Stimulated activated CD8-positive, alpha-beta memory T cell treated with anti-CD3 and anti-CD28 coated beads, Interleukin-7, amount 100 ng/mL, for 48 hours (primary cell): ENCODE results near the gene P2RY8.
"Not testable (repeated sequence)": the region's sequence is repeated elsewhere in the genome, so short reads cannot be mapped to it uniquely, and the experiment has no call there.

Experiments used
- DNase-seq, 2 donors: peaks; one replicate each; pipeline ENCODE4 v3.0.0-alpha.2; 2020; ENCODE audit warnings: low read depth in 1 of 2; ENCODE audit errors: extremely low read depth in 1 of 2

P2RY8 gene

GRCh38 chrX:1466232-1466661, 70.7 kb downstream of the P2RY8 start:
- no peak for DNase-seq

GRCh38 chrX:1465286-1466231, 71.4 kb downstream of the P2RY8 start:
- DNase-seq, result no peak

- DNase-seq, result no peak
Observed at GRCh38 chrX:1464971-1465285, 72.1 kb downstream of the P2RY8 start.

- DNase-seq, result peak in 1 of 2 donors; percentile 36
Observed at GRCh38 chrX:1464041-1464970, 72.7 kb downstream of the P2RY8 start.

- no peak for DNase-seq
Observed at GRCh38 chrX:1463581-1463980, 73.4 kb downstream of the P2RY8 start.

- peak; percentile 39 to 79 for DNase-seq
Observed at GRCh38 chrX:1462596-1463251, 74.3 kb downstream of the P2RY8 start.

- no peak for DNase-seq
Observed at GRCh38 chrX:1462110-1462509, 74.9 kb downstream of the P2RY8 start.

- DNase-seq, result no peak
Observed at GRCh38 chrX:1455948-1456280, 81.1 kb downstream of the P2RY8 start.

GRCh38 chrX:1453951-1454785, 82.8 kb downstream of the P2RY8 start:
- DNase-seq, result peak; percentile 72 to 77

GRCh38 chrX:1453395-1453783, 83.6 kb downstream of the P2RY8 start:
- DNase-seq, result peak in 1 of 2 donors; percentile 44

- DNase-seq, result peak; percentile 99 to 100
Observed at GRCh38 chrX:1452516-1453394, 84.2 kb downstream of the P2RY8 start, which contains the start of gene ASMTL. TSS of gene ASMTL (minus strand) at chrX:1452909. CDS start at chrX:1452840, 69 bp downstream.

GRCh38 chrX:1451661-1452515, 85.1 kb downstream of the P2RY8 start:
- DNase-seq, result no peak

- no peak for DNase-seq
Observed at GRCh38 chrX:1451251-1451660, 85.7 kb downstream of the P2RY8 start.

GRCh38 chrX:1450361-1451161, 86.4 kb downstream of the P2RY8 start:
- DNase-seq, result no peak

- DNase-seq, result no peak
Observed at GRCh38 chrX:1449823-1450149, 87.2 kb downstream of the P2RY8 start.

- DNase-seq, result no peak
Observed at GRCh38 chrX:1449036-1449822, 87.8 kb downstream of the P2RY8 start.

GRCh38 chrX:1448573-1449001, 88.4 kb downstream of the P2RY8 start:
- DNase-seq, result not testable (repeated sequence)
